Stomach smooth muscle (tissue), 2 donors: ENCODE data around the gene BSG.
"Not testable (repeated sequence)": the region's sequence is repeated elsewhere in the genome, so short reads cannot be mapped to it uniquely, and the experiment has no call there.

ENCODE experiments used
- H3K27ac ChIP-seq: one replicate; pipeline ENCODE4 v1.7.0; 2013; ENCODE audit warnings: mild to moderate bottlenecking, low read length, inconsistent platforms
- H3K27me3 ChIP-seq, 2 donors: one replicate each; pipeline ENCODE4 v1.7.0; 2013; ENCODE audit warnings: low read length in 2 of 2; ENCODE audit not compliant: insufficient read depth in 2 of 2, control insufficient read depth in 1 of 2
- H3K36me3 ChIP-seq, 2 donors: one replicate each; pipeline ENCODE4 v1.7.0; 2013; ENCODE audit warnings: low read length in 2 of 2; ENCODE audit not compliant: control insufficient read depth in 2 of 2, insufficient read depth in 2 of 2
- H3K4me1 ChIP-seq: one replicate; pipeline ENCODE4 v1.7.0; 2013; ENCODE audit warnings: low read length; ENCODE audit not compliant: control insufficient read depth, insufficient read depth
- H3K4me3 ChIP-seq, 2 donors: one replicate each; pipeline ENCODE4 v1.7.0; 2013; ENCODE audit warnings: low read length in 2 of 2
- H3K9ac ChIP-seq, 2 donors: one replicate each; pipeline ENCODE4 v1.7.0; 2013; ENCODE audit warnings: low read length in 2 of 2, mild to moderate bottlenecking in 1 of 2
- H3K9me3 ChIP-seq, 2 donors: one replicate each; pipeline ENCODE4 v1.7.0; 2013; ENCODE audit warnings: low read length in 2 of 2; ENCODE audit not compliant: control insufficient read depth in 2 of 2
- donor health status: healthy.
- donor health status: Pancreatic carcinoma.

Gene BSG

DNA sequence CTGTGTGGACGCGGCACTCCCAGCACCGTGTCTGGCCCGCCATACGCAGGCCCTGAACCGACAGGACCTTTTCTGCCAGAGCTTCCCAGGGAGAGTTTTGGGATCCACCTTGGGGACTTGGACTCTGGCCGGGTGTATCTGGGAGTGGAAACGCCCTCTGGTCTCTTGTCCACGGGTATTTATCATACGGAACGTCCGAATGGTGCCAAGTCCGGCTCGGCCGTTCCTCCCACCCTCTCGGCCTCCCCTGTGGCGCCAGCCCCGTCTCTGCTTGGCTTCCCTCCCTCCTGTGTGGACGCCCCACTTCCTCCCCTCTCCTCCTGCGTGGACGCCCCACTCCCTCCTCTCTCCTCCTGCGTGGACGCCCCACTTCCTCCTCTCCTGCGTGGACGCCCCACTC lies 29.4 kb downstream of the BSG start:
- H3K36me3 ChIP-seq, result no peaks in the 10 kb centered on the region
- no peaks in the 10 kb centered on the region for H3K4me1 ChIP-seq
- H3K27me3 ChIP-seq, result no peaks in the 10 kb centered on the region
- no peak overlapping the region for H3K9ac ChIP-seq
- H3K27ac ChIP-seq, result no peak overlapping the region
- no peaks in the 10 kb centered on the region for H3K9me3 ChIP-seq
- H3K4me3 ChIP-seq, result no peak overlapping the region

DNA sequence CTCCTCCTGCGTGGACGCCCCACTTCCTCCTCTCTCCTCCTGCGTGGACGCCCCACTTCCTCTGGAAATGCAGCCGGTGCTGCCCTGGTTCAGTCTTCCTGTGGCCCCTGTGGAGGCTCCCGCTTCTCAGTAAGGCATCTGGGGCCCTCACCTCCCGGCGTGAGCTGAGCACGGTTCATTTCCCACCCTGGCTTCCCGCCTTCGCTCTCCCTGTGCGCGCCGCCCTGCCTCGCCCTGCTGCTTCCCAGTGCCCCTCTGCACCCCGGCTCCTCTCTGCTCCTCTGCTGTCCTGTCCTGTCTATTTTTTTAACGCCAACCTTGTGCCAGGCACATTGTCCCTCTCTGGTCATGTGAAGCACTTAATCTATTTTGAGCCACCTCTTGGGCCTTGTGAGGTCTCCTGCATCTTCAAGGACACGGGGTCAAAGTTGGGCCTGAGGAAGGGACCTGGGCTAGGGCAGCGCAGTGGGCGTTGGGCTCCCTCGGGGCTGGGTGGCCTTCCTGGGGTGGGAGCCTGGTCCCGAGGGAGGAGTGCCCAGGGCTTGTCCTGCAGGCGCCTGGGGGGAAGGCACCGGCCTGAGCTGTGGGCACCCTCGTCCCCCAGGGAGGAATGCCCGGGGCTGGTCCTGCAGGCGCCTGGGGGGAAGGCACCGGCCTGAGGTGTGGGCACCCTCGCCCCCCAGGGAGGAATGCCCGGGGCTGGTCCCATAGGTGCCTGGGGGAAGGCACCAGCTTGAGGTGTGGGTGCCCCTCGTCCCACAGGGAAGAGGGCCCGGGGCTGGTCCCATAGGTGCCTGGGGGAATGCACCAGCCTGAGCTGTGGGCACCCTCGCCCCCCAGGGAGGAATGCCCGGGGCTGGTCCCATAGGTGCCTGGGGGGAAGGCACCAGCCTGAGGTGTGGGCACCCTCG lies 30.2 kb downstream of the BSG start:
- Histone ChIP-seq H3K9me3 (no peaks in the 10 kb centered on the region), H3K27ac (no peak overlapping the region), H3K36me3 (no peaks in the 10 kb centered on the region), H3K9ac (no peak overlapping the region), H3K4me1 (no peaks in the 10 kb centered on the region), H3K4me3 (no peak overlapping the region), H3K27me3 (no peaks in the 10 kb centered on the region)

DNA sequence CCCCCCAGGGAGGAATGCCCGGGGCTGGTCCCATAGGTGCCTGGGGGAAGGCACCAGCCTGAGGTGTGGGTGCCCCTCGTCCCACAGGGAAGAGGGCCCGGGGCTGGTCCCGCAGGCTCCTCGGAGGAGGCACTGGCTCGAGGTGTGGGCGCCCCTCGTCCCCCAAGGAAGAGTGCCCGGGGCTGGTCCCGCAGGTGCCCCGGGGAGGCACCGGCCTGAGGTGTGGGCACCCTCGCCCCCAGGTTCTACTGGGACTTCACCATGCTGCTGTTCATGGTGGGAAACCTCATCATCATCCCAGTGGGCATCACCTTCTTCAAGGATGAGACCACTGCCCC lies 30.9 kb downstream of the BSG start:
- H3K9me3 ChIP-seq, H3K4me1 ChIP-seq, H3K4me3 ChIP-seq, H3K9ac ChIP-seq, H3K27me3 ChIP-seq, H3K36me3 ChIP-seq, H3K27ac ChIP-seq: not testable (repeated sequence)

GRCh38 chr19:603779-604178 lies 31.4 kb downstream of the BSG start:
- H3K4me3 ChIP-seq, result not testable (repeated sequence)

GRCh38 chr19:604355-604754 lies 32.0 kb downstream of the BSG start:
- Histone ChIP-seq H3K9ac (no peak overlapping the region), H3K4me1 (no peaks in the 10 kb centered on the region), H3K27me3 (no peaks in the 10 kb centered on the region), H3K4me3 (no peak overlapping the region), H3K36me3 (no peaks in the 10 kb centered on the region), H3K9me3 (no peaks in the 10 kb centered on the region), H3K27ac (no peak overlapping the region)

More at GRCh38 chr19:603779-604178, 31.4 kb downstream of the BSG start:
- not testable (repeated sequence) for H3K4me1 ChIP-seq, H3K27me3 ChIP-seq, H3K36me3 ChIP-seq, H3K9me3 ChIP-seq, H3K27ac ChIP-seq, H3K9ac ChIP-seq

GRCh38 chr19:605061-605971 lies 32.9 kb downstream of the BSG start:
- not testable (repeated sequence) for H3K4me3 ChIP-seq, H3K4me1 ChIP-seq, H3K36me3 ChIP-seq, H3K27ac ChIP-seq, H3K27me3 ChIP-seq, H3K9ac ChIP-seq, H3K9me3 ChIP-seq

DNA sequence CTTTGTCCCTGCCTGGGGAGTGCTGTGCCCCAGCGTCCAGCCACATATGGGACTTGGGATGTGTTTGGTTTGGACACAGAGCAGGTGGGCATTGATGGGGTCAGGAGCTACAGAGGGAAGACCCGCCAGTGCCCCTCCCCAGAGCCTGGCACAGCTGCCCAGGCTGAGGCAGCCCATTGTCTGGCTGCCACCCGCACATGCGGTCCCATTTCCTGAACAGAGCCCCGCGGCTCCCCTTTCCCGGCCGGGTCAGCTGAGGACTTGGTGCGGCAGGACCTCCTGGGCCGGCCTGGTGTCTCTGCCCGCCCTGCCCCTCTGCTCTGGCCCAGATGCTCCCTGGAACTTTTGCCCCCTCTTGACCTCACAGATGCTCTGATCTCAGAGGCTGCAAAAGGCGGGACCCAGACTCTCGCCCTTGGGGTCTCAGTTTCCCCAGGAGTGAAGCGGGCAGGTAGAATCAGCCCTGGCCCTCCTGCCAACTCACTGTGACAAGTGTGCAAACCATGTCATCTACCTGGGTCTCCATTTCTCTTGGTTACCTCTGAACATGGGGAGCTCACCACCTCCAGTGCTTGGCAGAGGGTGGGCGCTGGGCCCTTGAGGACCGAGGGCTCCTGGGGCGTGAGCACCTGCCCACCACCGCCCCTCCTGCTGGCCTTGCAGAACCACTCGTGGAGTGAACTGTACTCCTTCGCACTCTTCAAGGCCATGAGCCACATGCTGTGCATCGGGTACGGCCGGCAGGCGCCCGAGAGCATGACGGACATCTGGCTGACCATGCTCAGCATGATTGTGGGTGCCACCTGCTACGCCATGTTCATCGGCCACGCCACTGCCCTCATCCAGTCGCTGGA lies 35.1 kb downstream of the BSG start:
- Histone ChIP-seq H3K9me3 (no peaks in the 10 kb centered on the region), H3K4me1 (peaks cover 7% of the 10 kb centered on the region), H3K27ac (no peak overlapping the region), H3K9ac (no peak overlapping the region), H3K27me3 (no peaks in the 10 kb centered on the region), H3K4me3 (no peak overlapping the region), H3K36me3 (no peaks in the 10 kb centered on the region)

DNA sequence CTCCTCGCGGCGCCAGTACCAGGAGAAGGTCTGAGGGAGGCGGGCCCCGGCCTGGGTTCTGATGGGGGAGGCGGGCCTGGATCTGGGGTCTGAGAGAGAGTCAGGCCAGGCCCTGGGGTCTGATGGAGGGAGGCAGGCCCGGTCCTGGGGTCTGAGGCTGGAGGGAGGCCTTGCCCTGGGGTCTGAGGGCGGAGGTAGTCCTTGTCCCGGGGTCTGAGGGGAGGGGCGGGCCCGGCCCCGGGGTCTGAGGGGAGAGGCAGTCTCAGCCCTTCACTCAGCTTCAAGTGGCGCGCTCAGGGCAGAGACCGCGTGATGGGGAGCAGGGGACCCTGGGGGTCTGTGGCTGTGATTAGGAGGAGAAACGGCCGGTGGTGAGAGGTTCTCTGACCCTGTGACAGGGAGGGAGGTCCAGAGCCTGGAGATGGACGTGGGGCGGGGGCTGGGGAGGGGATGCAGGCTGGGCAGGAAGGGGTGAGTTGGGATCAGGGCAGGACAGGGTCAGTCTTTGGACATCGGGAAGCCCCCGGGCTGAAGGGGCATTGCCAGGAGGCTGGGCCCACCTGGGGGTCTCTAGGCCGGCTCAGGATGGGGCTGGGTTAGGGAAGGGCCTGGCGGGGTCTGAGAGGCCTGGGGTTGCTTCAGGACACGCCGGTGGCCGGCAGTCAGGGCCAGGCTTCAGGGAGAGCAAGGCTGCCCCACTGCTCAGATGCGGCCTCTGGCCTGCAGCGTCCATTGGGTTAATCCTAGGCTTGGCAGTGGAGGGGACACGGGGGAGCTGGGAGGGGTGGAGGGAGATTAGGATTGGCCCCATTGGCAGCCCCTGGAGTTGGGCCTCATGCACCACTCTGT lies 36.0 kb downstream of the BSG start:
- H3K4me3 ChIP-seq, result no peak overlapping the region
- no peak overlapping the region for H3K9ac ChIP-seq
- H3K9me3 ChIP-seq, result no peaks in the 10 kb centered on the region
- H3K27me3 ChIP-seq, result no peaks in the 10 kb centered on the region
- peaks cover 7% of the 10 kb centered on the region for H3K4me1 ChIP-seq
- H3K36me3 ChIP-seq, result no peaks in the 10 kb centered on the region
- no peak overlapping the region for H3K27ac ChIP-seq

DNA sequence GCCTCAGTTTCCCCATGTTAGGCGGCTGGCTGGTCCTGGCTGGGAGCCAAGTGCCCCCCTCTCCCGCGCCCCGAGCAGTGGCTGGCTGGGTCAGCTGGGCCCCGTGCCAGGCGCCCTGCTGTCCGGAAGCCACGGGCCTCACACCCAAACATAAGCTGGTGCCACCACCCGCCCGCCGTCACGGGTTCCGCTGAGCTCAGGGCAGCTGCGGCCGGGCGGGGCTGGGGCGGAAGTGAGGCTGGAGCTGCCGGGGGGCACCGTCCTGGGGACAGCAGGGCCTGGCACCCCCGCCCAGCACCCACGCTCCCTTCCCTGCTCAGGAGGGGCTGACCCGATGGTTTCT lies 36.6 kb downstream of the BSG start:
- H3K27me3 ChIP-seq, result no peaks in the 10 kb centered on the region
- H3K36me3 ChIP-seq, result no peaks in the 10 kb centered on the region
- H3K27ac ChIP-seq, result no peak overlapping the region
- peaks cover 7% of the 10 kb centered on the region for H3K4me1 ChIP-seq
- H3K9me3 ChIP-seq, result no peaks in the 10 kb centered on the region
- H3K4me3 ChIP-seq, result no peak overlapping the region
- no peak overlapping the region for H3K9ac ChIP-seq
